Heart right ventricle (tissue), 16 donors: Measurements from ENCODE around the gene TBRG4. TPM values are rescaled to one million over a fixed set of nuclear protein-coding genes. Genes with fewer than 3 reads are reported as not detected.
A peak's percentile ranks its signal among the peaks of the same experiment; 100 is the strongest.

Experiments
- ATAC-seq, 8 donors: fragments of 200-7000 bp; cut with Tn5 transposase; one replicate each; pipeline ENCODE4 v1.9.1; 2020; ENCODE audit warnings: mild to moderate bottlenecking in 8 of 8, moderate library complexity in 8 of 8, moderate number of reproducible peaks in 1 of 8
- DNase-seq, 2 donors: peaks; one replicate each; pipeline ENCODE4 v3.0.0-alpha.2; 2020
- H3K27ac ChIP-seq, 10 donors: fragments of 200-600 bp; sonication (generic) in 2 of 10; one replicate each; pipeline versions ENCODE4 v1.5.0 to v1.8.0; 2020 to 2022; ENCODE audit warnings: mild to moderate bottlenecking in 3 of 10
- H3K27me3 ChIP-seq, 7 donors: fragments of 200-600 bp; one replicate each; pipeline ENCODE4 v1.8.0; 2021 to 2022; ENCODE audit warnings: mild to moderate bottlenecking in 2 of 7
- H3K36me3 ChIP-seq, 9 donors: fragments of 200-600 bp; sonication (generic) in 1 of 9; one replicate each; pipeline versions ENCODE4 v1.5.0 to v1.8.0; 2020 to 2022; ENCODE audit warnings: mild to moderate bottlenecking in 2 of 9
- H3K4me1 ChIP-seq, 9 donors: fragments of 200-600 bp; sonication (generic) in 1 of 9; one replicate each; pipeline versions ENCODE4 v1.5.0 to v1.8.0; 2020 to 2022; ENCODE audit warnings: mild to moderate bottlenecking in 4 of 9
- H3K4me3 ChIP-seq, 10 donors: fragments of 200-600 bp; sonication (generic) in 2 of 10; one replicate each; pipeline versions ENCODE4 v1.5.0 to v1.8.0; 2020 to 2022; ENCODE audit warnings: mild to moderate bottlenecking in 7 of 10, moderate library complexity in 2 of 10
- H3K9me3 ChIP-seq, 11 donors: fragments of 200-600 bp in 10 of 11; sonication (generic) in 2 of 11; one replicate each; pipeline versions ENCODE4 v1.5.0 to v1.8.0; 2013 to 2022; ENCODE audit warnings: mild to moderate bottlenecking in 2 of 11, control low read depth in 1 of 11, moderate library complexity in 1 of 11
- CTCF ChIP-seq, 9 donors: fragments of 200-600 bp; sonication (generic) in 2 of 9; IDR thresholded peaks; one replicate each; pipeline versions ENCODE4 v1.5.0 to v1.8.0; 2021 to 2022; ENCODE audit warnings: antibody characterized with exemption in 9 of 9, mild to moderate bottlenecking in 5 of 9, moderate library complexity in 1 of 9
- WGBS, 2 donors: extraction: QIAGEN DNeasy Blood & Tissue Kit; methylation state at CpG; one replicate each; pipeline ENCODE4 v1.1.7; 2013; ENCODE audit warnings: inconsistent platforms in 1 of 2; 5-methylcytosine and 5-hydroxymethylcytosine counted together
- intact Hi-C, 10 donors: fragments of 100-400 bp; cut with DNase I; formaldehyde crosslinking; loops; one replicate each; pipeline versions ENCODE4 v1.11.1 to v1.14.2; 2022
- polyA plus RNA-seq, 2 donors: library from polyadenylated mRNA; stranded (reverse); fragments of 200-250 nt; gene quantifications; one replicate each; pipeline ENCODE4 v1.2.3, GENCODE V29; 2013
- total RNA-seq, 10 donors: library from RNA; stranded (reverse); fragmentation: NEBNext Ultra II Directional in 3 of 10; extraction: Animal tissue kit (Norgen Biotek cat#: 25700) in 3 of 10; gene quantifications; one replicate each; pipeline versions ENCODE4 v1.2.1 to v1.2.4, GENCODE V29; 2021 to 2023
- donor health status: Arrhythmogenic right ventricular cardiomyopathy.
- donor health status: ischemic (EF 13 %, LVEDD 7.1; RV severe dilation, severe dysfunction).
- donor health status: healthy with polysubstance abuse.
- donor health status: DM: no; HTN: yes; CAD: no.
- donor health status: DM: no; HTN: no; CAD: no.
- donor health status: ischemic (EF 25% LVEDD 6.9; RV normal size, moderate dysfunction).
- donor health status: ischemic (EF 25% LVEDD 5.7; RV mildly dilated, moderate dysfunction).
- donor health status: healthy.
- donor health status: DM: yes; HTN: yes; CAD: no.
- donor health status: Ischemic cardiomyopathy.
- donor health status: ischemic (EF 35%, LVEDD 5.7; RV mildly dilated, moderate dysfunction).
- donor health status: nonischemic (EF 11% LVEDD 7.7; RV severe dilation, severe dysfunction).
- donor health status: DM: yes; HTN: yes; CAD: no.
- donor health status: PGD.
- donor health status: ischemic (EF 29% LVEDD 5.4; RV normal size, mild dysfunction).
- donor health status: nonischemic (EF 23%, LVEDD 6.1; RV moderate dilation, normal function).

TBRG4 gene
- total and polyA plus RNA-seq, 12 donors = 57.1 to 93.9 (median 67.4) TPM

- Histone ChIP-seq H3K27ac (no peak overlapping the region), H3K9me3 (no peaks in the 10 kb centered on the region), H3K4me3 (no peak overlapping the region), H3K36me3 (no peaks in the 10 kb centered on the region), H3K27me3 (no peaks in the 10 kb centered on the region), H3K4me1 (no peaks in the 10 kb centered on the region)
- no peak for DNase-seq
- TF ChIP-seq CTCF (IDR thresholded peaks at IDR 0.05) = no peak
- no peak for ATAC-seq
- WGBS, 2 donors = 66 to 71% methylated on average over 12 of the region's 12 CpGs
- intact Hi-C loops = no loop called here
Measured at GRCh38 chr7:45123913-45124710, 12.6 kb upstream of the TBRG4 start.

GRCh38 chr7:45122975-45123860 lies 11.7 kb upstream of the TBRG4 start:
- DNase-seq (no peak), ATAC-seq (peak in 1 of 8 donors; percentile 9)
- Histone ChIP-seq H3K4me1 (no peaks in the 10 kb centered on the region), H3K27ac (no peak overlapping the region), H3K4me3 (no peak overlapping the region), H3K36me3 (no peaks in the 10 kb centered on the region), H3K27me3 (no peaks in the 10 kb centered on the region), H3K9me3 (no peaks in the 10 kb centered on the region)
- intact Hi-C loops = no loop called here
- TF ChIP-seq CTCF (IDR thresholded peaks at IDR 0.05) = no peak
- 75 to 78% methylated on average over 16 of the region's 16 CpGs for WGBS, 2 donors

DNA sequence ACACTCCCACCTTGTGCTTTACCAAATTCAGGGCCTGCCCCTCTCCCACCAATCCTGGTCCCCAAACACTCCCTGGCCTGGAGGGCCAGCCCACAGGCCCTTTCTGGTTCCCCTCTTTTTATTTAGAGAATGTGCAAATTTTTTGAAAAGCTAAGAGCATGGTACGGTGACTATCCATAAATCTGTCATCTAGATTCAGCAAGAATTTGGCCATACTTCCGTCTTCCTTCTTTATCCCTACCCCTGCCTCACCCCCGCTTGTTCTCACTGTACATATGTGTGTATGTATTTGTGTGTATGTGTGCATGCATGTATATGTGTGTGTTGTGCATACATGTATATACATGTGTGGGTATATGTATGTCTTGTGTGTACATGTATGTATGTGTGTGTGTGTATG lies 8.1 kb upstream of the TBRG4 start:
- no peak for DNase-seq
- no peak overlapping the region for H3K4me3 ChIP-seq
- intact Hi-C loops = loop anchor here in 1 of 10 donors (10.0 kb wide), 1 partner anchor 235 kb away; the partner anchor contains the start of gene PURB
- no peak for TF ChIP-seq CTCF (IDR thresholded peaks at IDR 0.05)
- H3K27ac ChIP-seq = no peak overlapping the region
- H3K4me1 ChIP-seq = no peaks in the 10 kb centered on the region
- H3K9me3 ChIP-seq = no peaks in the 10 kb centered on the region
- H3K36me3 ChIP-seq = no peaks in the 10 kb centered on the region
- H3K27me3 ChIP-seq = no peaks in the 10 kb centered on the region
- ATAC-seq = no peak
- 93 to 95% methylated on average over 3 of the region's 3 CpGs for WGBS, 2 donors

DNA sequence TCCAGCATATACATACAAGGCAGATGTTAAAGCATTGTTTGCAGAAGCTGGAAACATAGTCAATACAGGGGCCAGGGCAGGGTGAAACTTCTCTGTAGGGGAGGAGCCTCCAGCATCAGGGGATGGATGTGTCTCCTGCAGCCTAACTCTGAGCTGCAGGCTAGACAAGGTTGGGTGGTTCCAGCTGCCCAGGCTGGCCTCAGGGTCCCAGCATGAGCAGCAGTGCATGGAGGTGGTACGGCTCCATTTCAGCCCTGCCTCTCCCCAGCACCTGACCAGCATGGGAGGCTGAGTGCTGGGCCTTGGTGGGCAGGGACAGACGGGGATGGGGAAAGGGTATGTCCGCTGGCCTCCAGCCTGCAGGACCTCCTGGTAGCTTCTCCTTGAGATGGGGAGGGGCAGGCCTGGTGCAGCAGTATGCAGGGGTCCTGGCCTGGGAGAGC lies 7.4 kb upstream of the TBRG4 start:
- DNase-seq = no peak
- no peaks in the 10 kb centered on the region for H3K4me1 ChIP-seq
- WGBS, 2 donors = 88 to 91% methylated on average over 3 of the region's 3 CpGs
- no peak for TF ChIP-seq CTCF (IDR thresholded peaks at IDR 0.05)
- H3K9me3 ChIP-seq = no peaks in the 10 kb centered on the region
- no peak overlapping the region for H3K27ac ChIP-seq
- H3K4me3 ChIP-seq = no peak overlapping the region
- intact Hi-C loops = loop anchor here in 1 of 10 donors (10.0 kb wide), 1 partner anchor 234 kb away; the partner anchor contains the start of gene PURB
- no peaks in the 10 kb centered on the region for H3K36me3 ChIP-seq
- ATAC-seq = peak in 1 of 8 donors; percentile 21
- H3K27me3 ChIP-seq = no peaks in the 10 kb centered on the region
